GM19099 (cell line): Measurements from ENCODE around the gene RALY.

Experiments used
- POLR2A ChIP-seq: IDR thresholded peaks from 3 replicates; pipeline ENCODE4 v1.6.1; 2011; ENCODE audit warnings: low read depth; ENCODE audit not compliant: insufficient read length; ENCODE audit errors: extremely low read depth

RALY gene

DNA sequence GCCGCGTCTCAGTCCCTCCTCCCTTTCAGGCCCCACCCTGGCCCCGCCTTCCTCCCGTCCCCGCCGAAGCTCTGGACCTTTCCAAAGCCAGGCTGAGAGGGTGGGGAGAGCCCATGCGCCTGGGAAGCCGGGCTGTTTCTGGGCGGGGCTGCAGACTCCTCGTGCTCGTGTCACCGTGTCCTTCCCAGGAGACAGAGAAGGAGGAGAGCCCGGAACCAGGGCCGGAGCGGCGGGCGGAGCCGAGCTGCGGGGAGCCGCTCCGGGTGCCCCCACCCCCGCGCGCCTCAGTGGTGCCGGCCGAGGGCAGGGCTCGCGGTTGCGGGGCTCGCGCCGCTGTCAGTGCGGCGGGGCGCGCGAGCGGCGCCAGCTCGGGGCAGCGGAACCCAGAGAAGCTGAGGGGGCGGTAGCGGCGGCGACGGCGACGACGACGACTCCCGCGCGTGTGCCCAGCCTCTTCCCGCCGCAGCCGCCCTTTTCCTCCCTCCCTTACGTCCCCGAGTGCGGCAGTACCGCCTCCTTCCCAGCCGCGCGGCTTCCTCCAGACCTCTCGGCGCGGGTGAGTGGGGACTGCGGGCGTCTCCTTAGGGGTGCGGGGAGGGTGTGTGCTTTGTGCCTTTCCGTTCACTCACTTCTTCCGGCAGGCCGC, at the start of gene RALY:
TSS of gene RALY (plus strand) at position 336 of the 646 bp plus-strand sequence. CDS start 78,164 bp downstream, outside the sequence.
- peak; percentile 99 for TF ChIP-seq POLR2A

- no peak for TF ChIP-seq POLR2A
Observed at GRCh38 chr20:33944914-33945313, 48.8 kb upstream of the RALY start.

DNA sequence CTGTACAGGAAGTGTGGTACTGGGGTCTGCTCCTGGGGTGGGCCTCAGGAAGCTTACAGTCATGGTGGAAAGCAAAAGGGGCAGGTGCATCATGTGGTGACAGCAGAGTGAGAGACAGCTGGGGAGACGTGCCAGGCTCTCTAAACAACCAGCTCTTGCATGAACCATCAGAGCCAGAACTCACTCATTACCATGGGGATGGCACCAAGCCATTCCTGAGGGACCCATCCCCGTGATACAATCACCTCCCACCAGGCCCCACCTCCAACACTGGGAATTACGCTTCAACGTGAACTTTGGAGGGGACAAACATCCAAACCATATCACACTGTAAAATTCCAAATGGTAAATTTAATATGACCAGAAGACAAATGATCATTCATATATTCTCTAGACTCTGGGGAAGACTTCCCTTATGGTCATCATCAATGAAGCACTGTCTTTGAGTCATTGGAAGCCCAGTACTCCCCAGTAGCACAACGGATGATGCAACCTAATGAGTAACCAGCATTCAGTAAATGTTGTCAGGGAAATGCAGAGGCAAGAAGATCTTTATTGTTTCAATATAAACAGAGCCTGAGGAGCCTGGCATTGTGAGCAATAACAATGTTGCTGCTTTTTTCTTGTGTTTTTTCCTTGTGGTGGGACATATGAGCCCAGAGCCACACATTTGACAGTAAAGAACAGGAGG, 48.2 kb upstream of the RALY start:
- TF ChIP-seq POLR2A: no peak

DNA sequence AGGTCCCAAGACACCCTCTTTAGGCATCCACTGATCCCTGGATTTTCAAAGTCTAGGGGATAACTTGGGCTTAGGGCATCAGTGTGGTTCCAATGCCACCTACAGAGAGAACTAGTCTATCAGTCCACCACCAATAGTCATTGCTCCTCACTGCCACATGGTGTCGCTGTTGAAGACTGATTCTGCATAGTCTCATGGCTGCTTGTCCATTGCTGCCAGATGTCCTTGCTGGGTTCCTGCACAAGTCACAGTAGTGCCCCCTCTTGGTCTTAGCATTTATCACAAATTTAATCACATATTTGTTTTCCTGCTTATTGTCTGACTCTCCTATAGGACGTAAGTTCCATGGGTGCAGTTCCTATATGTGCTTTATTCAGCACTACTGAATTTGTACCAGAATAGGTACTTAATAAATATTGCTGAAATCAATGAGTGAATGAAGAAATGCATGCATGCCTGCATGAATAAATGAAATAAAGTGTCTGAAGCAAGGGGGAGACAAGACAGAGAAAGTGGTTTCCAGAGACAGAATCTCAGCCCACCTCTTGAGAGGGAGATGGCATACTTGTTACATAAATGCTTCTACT, 45.9 kb upstream of the RALY start:
- no peak for TF ChIP-seq POLR2A

GRCh38 chr20:33948480-33948879, 45.2 kb upstream of the RALY start:
- no peak for TF ChIP-seq POLR2A

DNA sequence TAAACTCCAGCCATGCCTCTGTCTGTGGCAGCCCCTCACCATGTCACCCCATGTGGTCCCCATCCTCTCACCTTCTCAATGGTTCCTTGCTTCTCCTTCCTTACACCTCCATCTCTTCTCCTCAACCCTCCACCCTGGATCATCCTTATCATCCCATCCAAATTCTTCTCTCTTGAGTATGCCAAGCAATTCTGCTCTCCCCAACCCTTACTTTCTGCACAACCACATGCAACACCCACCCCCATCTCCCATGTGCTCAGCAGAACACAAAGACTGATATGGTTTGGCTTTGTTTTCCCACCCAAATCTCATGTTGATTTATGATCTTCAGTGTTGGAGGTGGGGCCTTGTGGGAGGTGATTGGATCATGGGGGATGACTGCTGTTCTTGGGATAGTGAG, 42.5 kb upstream of the RALY start:
- TF ChIP-seq POLR2A: no peak

DNA sequence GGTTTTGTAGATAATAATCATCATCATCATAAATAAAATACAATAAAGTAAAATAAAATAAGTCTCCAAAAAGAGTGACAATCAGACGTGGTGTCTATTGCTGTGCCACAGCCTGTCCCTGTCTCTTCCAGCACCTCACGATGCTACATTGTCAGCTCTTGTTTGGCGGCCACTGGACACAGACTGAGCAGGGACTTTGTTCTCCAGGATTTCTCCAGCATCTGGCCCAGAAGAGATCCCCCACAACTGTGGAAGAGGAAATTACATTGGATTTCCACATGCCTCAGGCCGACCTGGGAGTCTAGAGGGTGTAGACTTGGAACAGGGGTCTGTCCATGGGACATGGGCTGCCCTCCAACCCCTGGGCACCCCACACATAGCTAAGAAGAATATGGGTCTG, 39.2 kb upstream of the RALY start:
- TF ChIP-seq POLR2A: no peak

GRCh38 chr20:33963751-33964150, 30.0 kb upstream of the RALY start:
- TF ChIP-seq POLR2A: no peak

GRCh38 chr20:33964441-33964840, 29.3 kb upstream of the RALY start:
- no peak for TF ChIP-seq POLR2A

DNA sequence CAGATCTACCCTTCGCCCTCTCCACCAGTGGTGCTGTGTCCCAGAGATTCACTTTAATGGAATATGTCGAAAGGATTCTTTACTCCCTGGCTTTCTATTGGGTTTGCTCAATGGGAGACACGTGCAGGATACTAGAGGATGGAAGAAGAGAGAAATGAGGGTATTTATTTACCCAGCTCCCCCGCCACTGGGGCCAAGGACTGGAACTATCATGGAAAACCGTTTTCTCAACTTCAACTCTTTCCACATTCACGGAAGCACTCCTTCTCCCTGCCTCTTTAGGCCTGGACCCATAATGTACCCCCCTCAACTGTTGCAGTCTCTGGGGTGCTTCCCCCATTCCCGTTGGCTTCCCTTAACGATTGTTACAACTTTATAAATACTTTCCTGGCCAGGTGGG, 26.6 kb upstream of the RALY start:
- TF ChIP-seq POLR2A: no peak

GRCh38 chr20:33969563-33969962, 24.1 kb upstream of the RALY start:
- no peak for TF ChIP-seq POLR2A

GRCh38 chr20:33970229-33970628, 23.5 kb upstream of the RALY start:
- no peak for TF ChIP-seq POLR2A

- TF ChIP-seq POLR2A: no peak
Observed at GRCh38 chr20:33971147-33971975, 22.4 kb upstream of the RALY start.

DNA sequence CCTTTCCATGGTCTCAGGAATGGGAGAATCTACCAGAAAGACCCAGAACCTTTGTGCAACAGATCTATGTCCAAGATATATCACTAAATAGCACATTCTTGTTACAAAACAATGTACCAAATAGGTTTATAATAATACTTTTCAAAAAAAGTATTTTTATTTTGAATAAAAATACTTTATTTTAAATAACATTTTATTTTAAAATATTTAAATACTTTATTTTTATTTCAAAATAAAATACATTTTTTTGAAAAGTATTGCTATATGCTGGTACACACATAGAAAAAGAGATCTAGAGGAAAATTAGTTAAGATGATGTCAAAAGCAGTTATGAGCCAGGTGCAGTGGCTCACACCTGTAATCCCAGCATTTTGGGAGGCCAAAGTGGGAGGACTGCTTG, 16.8 kb upstream of the RALY start:
- TF ChIP-seq POLR2A: no peak

GRCh38 chr20:33977535-33977934, 16.2 kb upstream of the RALY start:
- TF ChIP-seq POLR2A: no peak

GRCh38 chr20:33979094-33979493, 14.6 kb upstream of the RALY start:
- TF ChIP-seq POLR2A: no peak

GRCh38 chr20:33981347-33981746, 12.4 kb upstream of the RALY start:
- TF ChIP-seq POLR2A: no peak
